Measurements from ENCODE around the gene C2orf68. TPM values are rescaled to one million over a fixed set of nuclear protein-coding genes. Genes with fewer than 3 reads are reported as not detected.
"Not testable (repeated sequence)": the region's sequence is repeated elsewhere in the genome, so short reads cannot be mapped to it uniquely, and the experiment has no call there.

Gene C2orf68
- total RNA-seq, 1 donor from 2014 or later = 21.3 TPM

- TF ChIP-seq, protein P1, sequence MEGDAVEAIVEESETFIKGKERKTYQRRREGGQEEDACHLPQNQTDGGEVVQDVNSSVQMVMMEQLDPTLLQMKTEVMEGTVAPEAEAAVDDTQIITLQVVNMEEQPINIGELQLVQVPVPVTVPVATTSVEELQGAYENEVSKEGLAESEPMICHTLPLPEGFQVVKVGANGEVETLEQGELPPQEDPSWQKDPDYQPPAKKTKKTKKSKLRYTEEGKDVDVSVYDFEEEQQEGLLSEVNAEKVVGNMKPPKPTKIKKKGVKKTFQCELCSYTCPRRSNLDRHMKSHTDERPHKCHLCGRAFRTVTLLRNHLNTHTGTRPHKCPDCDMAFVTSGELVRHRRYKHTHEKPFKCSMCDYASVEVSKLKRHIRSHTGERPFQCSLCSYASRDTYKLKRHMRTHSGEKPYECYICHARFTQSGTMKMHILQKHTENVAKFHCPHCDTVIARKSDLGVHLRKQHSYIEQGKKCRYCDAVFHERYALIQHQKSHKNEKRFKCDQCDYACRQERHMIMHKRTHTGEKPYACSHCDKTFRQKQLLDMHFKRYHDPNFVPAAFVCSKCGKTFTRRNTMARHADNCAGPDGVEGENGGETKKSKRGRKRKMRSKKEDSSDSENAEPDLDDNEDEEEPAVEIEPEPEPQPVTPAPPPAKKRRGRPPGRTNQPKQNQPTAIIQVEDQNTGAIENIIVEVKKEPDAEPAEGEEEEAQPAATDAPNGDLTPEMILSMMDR (IDR thresholded peaks at IDR 0.05) = no peak
- H3K9me3 Mint-ChIP-seq (ENCODE audit: low read depth) = no peaks in the 10 kb centered on the region
- no peak for DNase-seq (ENCODE audit: low spot score)
- peak overlapping the region; percentile 98 for H3K4me3 Mint-ChIP-seq (ENCODE audit: unreplicated experiment)
- H3K4me1 Mint-ChIP-seq (ENCODE audit: low read depth) = peaks cover 34% of the 10 kb centered on the region
- peak overlapping the region; percentile 98 for H3K27ac Mint-ChIP-seq (ENCODE audit: unreplicated experiment)
- H3K36me3 Mint-ChIP-seq (ENCODE audit: low read depth) = no peaks in the 10 kb centered on the region
- no peaks in the 10 kb centered on the region for H3K27me3 Mint-ChIP-seq (ENCODE audit: low read depth)
These were observed 15.3 kb downstream of the C2orf68 start for GRCh38 chr2:85596486-85597143.

DNA sequence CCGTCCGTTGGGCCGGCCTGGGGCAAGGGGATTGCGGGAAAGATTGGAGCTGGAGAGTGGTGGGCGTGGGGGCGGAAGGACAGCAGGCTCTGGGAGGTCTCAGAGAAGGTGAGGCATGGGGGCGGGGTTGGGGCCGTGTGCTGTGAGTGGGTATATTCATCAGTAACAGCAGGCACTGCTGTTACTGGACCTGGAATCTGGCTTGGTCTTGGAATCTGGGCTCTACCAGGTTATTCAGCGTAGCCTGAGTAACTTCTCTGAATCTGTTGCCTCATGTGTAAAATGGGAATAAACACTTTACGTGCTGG lies 15.9 kb downstream of the C2orf68 start:
- no peaks in the 10 kb centered on the region for H3K27me3 Mint-ChIP-seq (ENCODE audit: low read depth)
- no peak for DNase-seq (ENCODE audit: low spot score)
- no peaks in the 10 kb centered on the region for H3K9me3 Mint-ChIP-seq (ENCODE audit: low read depth)

DNA sequence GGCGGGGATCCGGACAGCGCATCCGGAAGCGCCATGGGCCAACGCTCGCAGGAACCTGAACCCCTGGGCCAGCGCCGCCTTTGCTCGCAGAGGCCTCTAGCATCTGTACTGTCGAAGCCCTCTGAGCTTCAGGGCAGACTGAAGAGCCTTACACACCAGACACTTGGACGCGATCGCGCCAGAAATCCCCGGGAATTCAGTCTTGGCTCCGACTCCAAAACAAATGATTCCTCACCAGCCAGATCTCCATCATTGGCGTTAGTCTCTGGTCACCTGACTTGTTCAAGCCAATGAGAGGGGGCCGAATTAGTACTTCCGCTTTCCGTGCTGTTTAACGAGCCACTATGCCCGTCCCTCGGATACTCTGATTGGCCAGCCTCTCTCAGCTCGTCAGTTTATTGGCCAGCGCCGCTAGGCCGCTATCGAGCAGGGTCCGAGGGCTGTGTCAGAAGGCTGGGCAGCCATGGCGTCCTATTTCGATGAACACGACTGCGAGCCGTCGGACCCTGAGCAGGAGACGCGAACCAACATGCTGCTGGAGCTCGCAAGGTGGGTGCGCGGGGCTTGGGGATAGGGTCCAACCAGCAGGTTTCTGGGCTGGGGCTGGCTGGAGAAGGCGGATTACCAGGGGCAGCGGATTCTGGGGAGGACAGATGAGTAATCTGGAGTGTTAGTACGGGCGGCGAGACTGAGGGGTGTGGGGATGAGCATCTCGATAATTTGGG lies 16.4 kb downstream of the C2orf68 start, which contains the start of gene RNF181:
RNF181 (plus strand) TSS at position 445 of the 725 bp plus-strand sequence; CDS start at position 464, 19 bp downstream.
- H3K36me3 Mint-ChIP-seq (ENCODE audit: low read depth) = no peaks in the 10 kb centered on the region
- H3K4me3 Mint-ChIP-seq (ENCODE audit: unreplicated experiment) = peak within 1 kb of the TSS; percentile 98
- peaks cover 37% of the 10 kb centered on the region for H3K4me1 Mint-ChIP-seq (ENCODE audit: low read depth)
- TF ChIP-seq, protein P1 (IDR thresholded peaks at IDR 0.05) = no peak
- peak; percentile 96 for DNase-seq (ENCODE audit: low spot score)
- no peaks in the 10 kb centered on the region for H3K9me3 Mint-ChIP-seq (ENCODE audit: low read depth)
- H3K27ac Mint-ChIP-seq (ENCODE audit: unreplicated experiment) = peak within 1 kb of the TSS; percentile 98
- H3K27me3 Mint-ChIP-seq (ENCODE audit: low read depth) = no peaks in the 10 kb centered on the region

More for the DNA sequence above, 15.9 kb downstream of the C2orf68 start:
- TF ChIP-seq, protein P1 (IDR thresholded peaks at IDR 0.05) = no peak
- H3K36me3 Mint-ChIP-seq (ENCODE audit: low read depth) = no peaks in the 10 kb centered on the region
- H3K4me3 Mint-ChIP-seq (ENCODE audit: unreplicated experiment) = peak overlapping the region; percentile 98
- H3K27ac Mint-ChIP-seq (ENCODE audit: unreplicated experiment) = peak overlapping the region; percentile 98
- H3K4me1 Mint-ChIP-seq (ENCODE audit: low read depth) = peaks cover 33% of the 10 kb centered on the region

DNA sequence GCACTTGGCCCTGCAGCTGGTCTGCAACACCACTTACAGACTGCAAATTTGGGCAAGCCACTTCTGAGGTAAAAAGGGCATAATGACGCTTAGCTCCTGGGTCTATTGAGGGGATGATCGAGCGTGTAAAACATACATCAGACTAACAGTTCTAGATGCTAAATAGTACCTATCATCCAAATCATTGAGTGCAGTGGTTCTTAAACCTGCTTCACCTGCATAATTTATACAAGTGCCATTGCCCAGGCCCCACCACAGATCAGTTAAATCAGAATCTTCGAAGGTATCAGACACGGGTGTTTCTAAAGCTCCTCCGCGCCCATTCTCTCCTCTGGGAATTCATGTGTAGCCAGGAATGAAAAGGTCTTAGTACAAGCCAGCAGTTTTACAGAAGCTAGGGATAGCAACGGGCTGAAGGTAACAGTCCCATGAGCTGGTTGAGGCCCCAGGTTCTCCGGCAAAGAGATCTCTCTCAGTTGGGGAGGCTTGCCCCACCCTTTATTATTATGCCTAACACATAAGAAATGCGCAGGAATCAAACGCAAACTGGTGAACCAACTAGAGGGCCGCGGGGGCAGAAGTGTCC lies 17.1 kb downstream of the C2orf68 start:
- no peaks in the 10 kb centered on the region for H3K36me3 Mint-ChIP-seq (ENCODE audit: low read depth)
- peak overlapping the region; percentile 97 for H3K27ac Mint-ChIP-seq (ENCODE audit: unreplicated experiment)
- peaks cover 43% of the 10 kb centered on the region for H3K4me1 Mint-ChIP-seq (ENCODE audit: low read depth)
- H3K4me3 Mint-ChIP-seq (ENCODE audit: unreplicated experiment) = peak overlapping the region; percentile 98
- DNase-seq (ENCODE audit: low spot score) = no peak
- TF ChIP-seq, protein P1 (IDR thresholded peaks at IDR 0.05) = no peak
- no peaks in the 10 kb centered on the region for H3K9me3 Mint-ChIP-seq (ENCODE audit: low read depth)
- H3K27me3 Mint-ChIP-seq (ENCODE audit: low read depth) = no peaks in the 10 kb centered on the region

- no peaks in the 10 kb centered on the region for H3K27me3 Mint-ChIP-seq (ENCODE audit: low read depth)
- peaks cover 44% of the 10 kb centered on the region for H3K4me1 Mint-ChIP-seq (ENCODE audit: low read depth)
- H3K4me3 Mint-ChIP-seq (ENCODE audit: unreplicated experiment) = no peak overlapping the region
- no peaks in the 10 kb centered on the region for H3K9me3 Mint-ChIP-seq (ENCODE audit: low read depth)
- TF ChIP-seq, protein P1 (IDR thresholded peaks at IDR 0.05) = no peak
- H3K27ac Mint-ChIP-seq (ENCODE audit: unreplicated experiment) = no peak overlapping the region
- DNase-seq (ENCODE audit: low spot score) = no peak
- no peaks in the 10 kb centered on the region for H3K36me3 Mint-ChIP-seq (ENCODE audit: low read depth)
These were observed 18.8 kb downstream of the C2orf68 start for GRCh38 chr2:85593023-85593422.

GRCh38 chr2:85592299-85592698 lies 19.6 kb downstream of the C2orf68 start:
- H3K27ac Mint-ChIP-seq (ENCODE audit: unreplicated experiment); H3K9me3 Mint-ChIP-seq (ENCODE audit: low read depth): not testable (repeated sequence)
- H3K4me1 Mint-ChIP-seq (ENCODE audit: low read depth) = peaks cover 48% of the 10 kb centered on the region

More at GRCh38 chr2:85592299-85592698, 19.6 kb downstream of the C2orf68 start:
- not testable (repeated sequence) for H3K4me3 Mint-ChIP-seq (ENCODE audit: unreplicated experiment); H3K27me3 Mint-ChIP-seq (ENCODE audit: low read depth); DNase-seq (ENCODE audit: low spot score); H3K36me3 Mint-ChIP-seq (ENCODE audit: low read depth)
